Keratinocyte (primary cell): ENCODE measurements around the gene SIRT7.

Source experiments
- CTCF ChIP-seq, 3 experiments: IDR thresholded peaks in 1 of 3; conservative IDR thresholded peaks in 1 of 3; optimal IDR thresholded peaks in 1 of 3; 2 replicates in 2 of 3; 3 replicates in 1 of 3; pipeline versions ENCODE3 to v1.5.1; 2011; ENCODE audit warnings: low read length in 3 of 3, mild to moderate bottlenecking in 3 of 3, moderate library complexity in 2 of 3, control low read depth in 1 of 3, inconsistent platforms in 1 of 3; ENCODE audit not compliant: insufficient read depth in 2 of 3; ENCODE audit errors: extremely low read depth in 1 of 3
- EZH2 ChIP-seq: IDR thresholded peaks from one replicate; pipeline ENCODE4 v1.6.1; 2012; ENCODE audit warnings: inconsistent platforms, mild to moderate bottlenecking, low read length, moderate library complexity

DNA sequence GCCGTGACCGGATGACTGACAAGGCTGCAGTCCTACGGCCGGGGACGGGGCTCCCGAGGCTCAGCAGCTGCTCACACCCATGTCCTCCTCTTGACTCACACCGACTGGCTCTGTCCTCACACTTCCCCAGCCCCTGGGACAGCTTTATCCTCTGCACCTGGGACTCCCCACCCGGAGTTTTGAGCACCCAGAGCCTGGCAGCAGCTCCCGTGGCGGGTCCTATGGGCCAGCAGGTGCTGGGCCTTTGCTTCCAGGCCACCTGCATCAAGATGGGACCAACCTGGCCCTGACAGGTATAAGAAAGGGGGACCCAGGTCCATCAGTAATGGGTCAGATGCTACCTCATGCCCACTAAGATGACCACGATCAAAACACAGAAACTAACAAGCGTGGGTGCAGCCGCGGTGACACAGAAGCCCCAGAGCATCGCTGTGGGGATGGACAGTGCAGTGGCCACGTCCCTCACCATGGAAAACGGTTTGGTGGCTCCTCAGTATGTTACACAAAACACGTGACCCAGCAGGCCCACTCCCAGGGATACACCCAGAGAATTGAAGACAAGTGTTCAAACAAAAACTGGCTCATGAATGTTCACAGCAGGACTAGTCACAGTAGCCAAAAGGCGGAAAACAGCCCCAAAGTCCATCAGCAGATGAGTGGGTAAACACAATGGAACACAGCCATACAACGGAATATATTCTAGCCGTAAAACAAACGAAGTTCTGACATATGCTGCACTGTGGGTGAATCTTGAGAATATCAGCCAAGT lies 46.3 kb upstream of the SIRT7 start:
- TF ChIP-seq CTCF (optimal IDR thresholded peaks at IDR 0.05 in 1 of 3, IDR thresholded peaks at IDR 0.05 in 1 of 3, conservative IDR thresholded peaks at IDR 0.05 in 1 of 3; ENCODE audit: extremely low read depth in 1 of 3, insufficient read depth in 2 of 3, low read length in 3 of 3) (no peak), EZH2 (no peak)
